Common myeloid progenitor, CD34-positive (primary cell): ENCODE measurements around the gene SEC23IP.

Source experiments
- CTCF ChIA-PET: fragments of 350-600 bp; sonication (Branson Sonifier 250); formaldehyde crosslinking; loops from one replicate; lab custom pipeline; 2021; ENCODE audit warnings: antibody characterized with exemption; lab: Charles Lee
- POLR2A ChIA-PET: fragments of 350-600 bp; sonication (Branson Sonifier 250); formaldehyde crosslinking; loops from one replicate; lab custom pipeline; 2021; ENCODE audit warnings: antibody characterized with exemption; lab: Charles Lee
- DNase-seq, 3 donors: peaks; one replicate each; pipeline versions ENCODE4 v3.0.0 to v3.0.0-alpha.2; 2013
- H3K27ac ChIP-seq, 2 experiments: 1 replicate in 1 of 2; 2 replicates in 1 of 2; pipeline ENCODE4 v1.7.0; 2013; ENCODE audit warnings: inconsistent platforms in 2 of 2, low read length in 2 of 2, mild to moderate bottlenecking in 2 of 2, low read depth in 1 of 2, moderate library complexity in 1 of 2; ENCODE audit not compliant: severe bottlenecking in 2 of 2, insufficient read depth in 1 of 2, poor library complexity in 1 of 2
- H3K27me3 ChIP-seq, 5 experiments: replicated peaks in 2 of 5; 1 replicate in 3 of 5; 2 replicates in 2 of 5; pipeline versions ENCODE4 v1.6.1 to v1.7.0; 2013; ENCODE audit warnings: low read length in 4 of 5, mild to moderate bottlenecking in 2 of 5, moderate library complexity in 2 of 5, inconsistent platforms in 1 of 5; ENCODE audit not compliant: insufficient read depth in 5 of 5, control insufficient read depth in 4 of 5
- H3K36me3 ChIP-seq, 4 experiments: 1 replicate in 2 of 4; 2 replicates in 2 of 4; pipeline versions ENCODE4 v1.6.1 to v1.7.0; 2013; ENCODE audit warnings: low read length in 3 of 4, control low read depth in 1 of 4, mild to moderate bottlenecking in 1 of 4; ENCODE audit not compliant: control insufficient read depth in 4 of 4, insufficient read depth in 4 of 4
- H3K4me1 ChIP-seq, 4 experiments: 1 replicate in 3 of 4; 2 replicates in 1 of 4; pipeline versions ENCODE4 v1.6.1 to v1.7.1; 2013; ENCODE audit warnings: low read length in 3 of 4, mild to moderate bottlenecking in 3 of 4, control low read depth in 1 of 4, inconsistent platforms in 1 of 4, moderate library complexity in 1 of 4; ENCODE audit not compliant: control insufficient read depth in 4 of 4, insufficient read depth in 4 of 4; ENCODE audit errors: control extremely low read depth in 1 of 4
- H3K4me3 ChIP-seq, 7 experiments: 1 replicate in 4 of 7; 2 replicates in 3 of 7; pipeline versions ENCODE4 v1.5.1 to v1.7.0; 2013; ENCODE audit warnings: mild to moderate bottlenecking in 7 of 7, low read length in 6 of 7, moderate library complexity in 6 of 7, inconsistent platforms in 2 of 7, low read depth in 2 of 7, control low read depth in 1 of 7; ENCODE audit not compliant: insufficient read depth in 4 of 7, control insufficient read depth in 1 of 7; ENCODE audit errors: extremely low read depth in 1 of 7
- H3K9me3 ChIP-seq, 5 experiments: 1 replicate in 4 of 5; 2 replicates in 1 of 5; pipeline versions ENCODE4 v1.6.1 to v1.7.1; 2013; ENCODE audit warnings: low read length in 4 of 5, mild to moderate bottlenecking in 2 of 5, inconsistent platforms in 1 of 5, low read depth in 1 of 5, moderate library complexity in 1 of 5; ENCODE audit not compliant: control insufficient read depth in 4 of 5, insufficient read depth in 2 of 5; ENCODE audit errors: control extremely low read depth in 1 of 5
- WGBS: methylation state at CpG from one replicate; pipeline ENCODE4 v1.1.5; 2013; ENCODE audit not compliant: insufficient coverage; 5-methylcytosine and 5-hydroxymethylcytosine counted together

SEC23IP gene

DNA sequence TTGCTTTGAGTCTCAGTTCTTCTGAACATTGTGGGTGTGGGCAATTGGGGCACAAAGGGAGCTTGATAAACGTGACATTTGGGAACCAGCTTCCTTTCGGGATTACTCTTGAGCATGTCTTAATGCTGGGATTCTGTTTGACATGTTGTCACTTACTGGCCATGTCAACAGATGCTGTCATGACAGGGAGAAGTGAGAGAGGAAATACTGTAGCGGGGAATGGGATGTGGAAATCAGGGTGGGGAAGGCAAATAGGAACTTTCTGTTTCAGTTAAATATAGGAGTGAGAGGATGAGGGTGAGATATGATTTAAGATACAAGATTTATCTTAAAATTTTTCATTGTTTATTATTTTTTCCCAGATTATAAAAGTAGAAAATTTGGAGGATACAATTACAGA lies 83.9 kb downstream of the SEC23IP start:
- no peaks in the 10 kb centered on the region for H3K36me3 ChIP-seq
- H3K4me3 ChIP-seq, result no peak overlapping the region
- CTCF ChIA-PET, result no interaction called here
- H3K4me1 ChIP-seq, result no peaks in the 10 kb centered on the region
- DNase-seq, result no peak
- 85% methylated on average over 3 of the region's 3 CpGs for WGBS
- no peak overlapping the region for H3K27ac ChIP-seq
- H3K9me3 ChIP-seq, result no peaks in the 10 kb centered on the region
- POLR2A ChIA-PET, result no interaction called here
- peaks cover 0 to 6% (median 2%) of the 10 kb centered on the region in 5 experiments for H3K27me3 ChIP-seq

DNA sequence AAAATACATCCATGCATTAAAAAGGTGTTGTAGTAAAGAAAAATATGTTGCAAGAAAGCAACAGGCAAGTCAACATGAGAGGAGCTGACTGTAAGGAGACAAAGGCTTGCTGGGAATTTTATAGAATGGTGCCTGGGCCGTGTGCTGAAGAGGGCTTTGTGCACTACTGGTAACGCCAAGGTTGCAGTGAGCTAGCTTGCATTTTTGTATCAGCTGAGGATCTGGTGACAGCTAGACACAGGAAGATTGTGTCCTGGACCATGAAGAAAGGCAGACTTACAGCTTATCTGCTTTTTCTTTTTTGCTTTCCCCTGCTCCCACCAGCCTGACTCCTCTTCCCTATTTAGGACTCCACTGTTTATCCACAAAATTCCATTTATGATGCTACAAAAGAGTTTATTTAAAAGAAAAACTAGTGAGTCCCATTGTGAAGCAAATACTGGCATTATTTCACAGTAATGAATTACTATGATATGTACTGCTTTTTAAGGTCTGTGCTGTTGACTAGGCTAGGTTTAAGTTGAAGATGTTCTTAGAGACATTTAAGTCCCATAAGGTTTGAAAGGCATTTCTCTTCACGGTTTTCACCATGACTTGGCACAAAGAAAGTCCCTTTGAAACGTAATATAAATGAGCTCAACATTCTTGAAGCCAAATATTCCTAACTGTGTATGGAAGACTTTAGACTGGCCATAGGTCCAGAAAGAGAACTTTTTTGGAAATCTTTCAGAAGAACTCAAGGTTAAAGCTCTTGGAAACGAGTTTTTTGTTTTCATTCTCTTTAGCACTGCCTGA lies 88.6 kb downstream of the SEC23IP start:
- ChIA-PET POLR2A (no interaction called here), CTCF (interaction anchor here (1.0 kb wide), 1 partner anchor 13 kb away, joined by 4 read pairs; no protein-coding TSS in a partner anchor)

DNA sequence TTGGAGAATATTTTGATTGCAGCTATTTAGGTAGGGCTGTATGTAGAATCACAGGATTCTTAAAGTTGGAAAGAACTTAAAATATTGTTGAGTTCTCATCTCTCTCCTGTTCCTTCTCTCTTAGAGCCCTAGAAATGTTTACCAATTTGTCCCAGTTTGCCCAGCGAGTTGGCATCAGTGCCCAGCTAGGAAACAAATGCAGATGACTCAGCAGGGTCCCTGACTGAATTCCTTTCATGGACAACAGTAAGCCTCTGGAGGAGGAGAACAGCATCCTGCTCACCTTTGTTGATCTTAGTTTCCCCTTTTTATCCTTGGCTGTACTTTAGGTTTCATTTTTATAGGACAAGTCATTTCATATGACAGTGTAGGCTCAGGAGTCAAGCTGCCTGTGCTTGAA lies 89.3 kb downstream of the SEC23IP start:
- CTCF ChIA-PET, result interaction anchor here (1.0 kb wide), 1 partner anchor 14 kb away, joined by 4 read pairs; no protein-coding TSS in a partner anchor
- WGBS, result 45% methylated on average over 1 of the region's 1 CpG
- peaks cover 0 to 5% (median 0%) of the 10 kb centered on the region in 5 experiments for H3K9me3 ChIP-seq
- H3K4me3 ChIP-seq, result no peak overlapping the region
- POLR2A ChIA-PET, result no interaction called here
- DNase-seq, result no peak
- peaks cover 0 to 4% (median 2%) of the 10 kb centered on the region in 5 experiments for H3K27me3 ChIP-seq
- H3K27ac ChIP-seq, result no peak overlapping the region
- H3K4me1 ChIP-seq, result no peaks in the 10 kb centered on the region
- no peaks in the 10 kb centered on the region for H3K36me3 ChIP-seq

More for the DNA sequence above, 88.6 kb downstream of the SEC23IP start:
- Histone ChIP-seq H3K9me3 (peaks cover 0 to 5% (median 0%) of the 10 kb centered on the region in 5 experiments), H3K4me1 (no peaks in the 10 kb centered on the region), H3K27ac (no peak overlapping the region), H3K36me3 (no peaks in the 10 kb centered on the region), H3K27me3 (peaks cover 0 to 4% (median 2%) of the 10 kb centered on the region in 5 experiments), H3K4me3 (no peak overlapping the region)
- 88% methylated on average over 1 of the region's 5 CpGs for WGBS
- DNase-seq, result no peak

DNA sequence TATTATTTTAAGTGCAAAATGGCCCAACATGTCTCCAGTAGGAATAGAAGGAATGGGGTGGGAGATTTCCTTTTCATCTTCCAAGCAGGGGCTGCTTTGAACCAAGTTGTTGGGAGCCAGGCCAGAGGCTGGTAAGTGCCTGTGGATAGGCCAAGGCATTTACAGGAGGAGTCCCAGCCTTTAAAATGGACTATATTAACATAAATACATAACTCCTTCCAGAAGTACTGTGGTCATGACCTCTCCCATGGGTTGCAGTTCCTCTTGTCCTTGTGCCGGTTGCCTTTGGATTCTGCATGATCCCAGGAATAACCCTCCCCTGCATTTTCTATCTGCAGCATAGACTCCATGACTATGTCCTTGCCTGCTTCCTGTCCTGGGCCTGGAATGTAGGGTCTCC lies 95.8 kb downstream of the SEC23IP start:
- Histone ChIP-seq H3K4me3 (no peak overlapping the region), H3K36me3 (no peaks in the 10 kb centered on the region), H3K9me3 (peaks cover 0 to 5% (median 0%) of the 10 kb centered on the region in 5 experiments), H3K27me3 (peaks cover 0 to 5% (median 3%) of the 10 kb centered on the region in 5 experiments), H3K27ac (no peak overlapping the region), H3K4me1 (no peaks in the 10 kb centered on the region)
- ChIA-PET CTCF (no interaction called here), POLR2A (no interaction called here)
- WGBS, result 86% methylated on average over 1 of the region's 1 CpG
- no peak for DNase-seq

DNA sequence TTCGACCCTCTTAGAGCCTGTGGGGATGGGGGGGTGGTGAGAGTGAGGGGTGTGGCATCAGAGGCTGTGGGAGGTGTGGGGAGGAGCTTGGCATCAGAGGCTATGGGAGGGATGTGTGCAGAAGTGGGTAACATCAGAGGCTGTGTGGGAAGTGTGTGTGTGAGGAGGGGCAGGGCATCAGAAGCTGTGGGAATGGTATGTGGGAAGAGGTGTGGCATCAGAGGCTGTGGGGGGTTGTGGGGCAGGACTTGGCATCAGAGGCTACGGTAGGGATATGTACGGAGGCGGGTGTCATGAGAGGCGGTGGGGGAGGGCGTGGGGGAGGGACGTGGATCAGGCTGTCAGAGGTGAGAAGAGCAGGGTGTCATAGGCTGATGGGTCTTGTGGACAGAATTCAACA lies 97.4 kb downstream of the SEC23IP start:
- peaks cover 0 to 5% (median 3%) of the 10 kb centered on the region in 5 experiments for H3K27me3 ChIP-seq
- CTCF ChIA-PET, result no interaction called here
- no peaks in the 10 kb centered on the region for H3K4me1 ChIP-seq
- no peak for DNase-seq
- no peaks in the 10 kb centered on the region for H3K36me3 ChIP-seq
- WGBS, result 93% methylated on average over 4 of the region's 7 CpGs
- H3K9me3 ChIP-seq, result no peaks in the 10 kb centered on the region
- POLR2A ChIA-PET, result no interaction called here
- no peak overlapping the region for H3K4me3 ChIP-seq
- no peak overlapping the region for H3K27ac ChIP-seq

DNA sequence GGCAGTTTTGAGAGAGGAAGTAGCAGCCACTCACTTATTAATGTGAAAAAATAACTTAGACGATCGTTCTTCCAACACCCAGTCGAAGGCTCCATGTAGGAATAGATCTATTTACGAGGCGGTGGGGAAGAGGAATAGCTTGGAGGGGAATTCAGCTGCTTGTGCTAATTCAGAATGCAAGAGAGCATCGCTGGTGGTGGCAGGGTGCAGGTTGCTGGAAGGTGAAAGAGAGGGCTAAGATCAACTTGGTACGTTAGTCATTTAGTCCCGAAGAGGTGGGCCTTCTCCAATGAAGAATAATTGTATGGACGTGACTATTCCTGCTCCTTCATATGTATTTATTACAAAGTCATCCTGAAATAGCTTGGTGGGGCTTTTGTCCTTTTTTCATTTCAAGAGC lies 98.5 kb downstream of the SEC23IP start:
- no peak for DNase-seq
- Histone ChIP-seq H3K36me3 (no peaks in the 10 kb centered on the region), H3K27ac (no peak overlapping the region), H3K9me3 (peaks cover 0 to 3% (median 0%) of the 10 kb centered on the region in 5 experiments), H3K4me1 (no peaks in the 10 kb centered on the region), H3K4me3 (no peak overlapping the region), H3K27me3 (peaks cover 0 to 5% (median 3%) of the 10 kb centered on the region in 5 experiments)
- ChIA-PET POLR2A (no interaction called here), CTCF (no interaction called here)
- whole genome bisulfite sequencing, result 77% methylated on average over 8 of the region's 9 CpGs

DNA sequence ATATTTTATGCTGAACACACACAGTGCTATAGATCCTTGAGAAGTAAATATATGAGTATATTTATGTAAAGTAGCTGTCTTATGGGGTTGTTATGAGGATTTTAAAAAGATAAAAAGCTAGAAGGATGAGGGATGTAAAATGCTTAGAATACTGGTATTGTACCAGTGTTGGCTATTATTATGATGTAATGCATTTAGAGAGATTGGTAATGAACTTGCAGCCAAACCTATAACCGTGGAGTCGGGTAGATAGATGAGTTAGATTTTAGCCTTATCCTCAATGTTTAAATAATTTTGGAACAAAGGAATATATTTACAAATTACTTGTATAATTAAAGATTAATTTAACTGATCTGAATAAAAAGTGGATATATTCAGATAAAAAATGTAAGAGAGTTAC lies 99.3 kb downstream of the SEC23IP start:
- POLR2A ChIA-PET, result no interaction called here
- no CpG with 5 or more reads among the region's 2 CpGs for WGBS
- CTCF ChIA-PET, result no interaction called here
- Histone ChIP-seq H3K4me3 (no peak overlapping the region), H3K9me3 (peaks cover 0 to 4% (median 1%) of the 10 kb centered on the region in 5 experiments), H3K4me1 (no peaks in the 10 kb centered on the region), H3K36me3 (no peaks in the 10 kb centered on the region), H3K27ac (no peak overlapping the region), H3K27me3 (peaks cover 0 to 5% (median 3%) of the 10 kb centered on the region in 5 experiments)
- no peak for DNase-seq
